ENCODE results near the gene SPSB1.
"Not testable (repeated sequence)": the region's sequence is repeated elsewhere in the genome, so short reads cannot be mapped to it uniquely, and the experiment has no call there.

Gene SPSB1

DNA sequence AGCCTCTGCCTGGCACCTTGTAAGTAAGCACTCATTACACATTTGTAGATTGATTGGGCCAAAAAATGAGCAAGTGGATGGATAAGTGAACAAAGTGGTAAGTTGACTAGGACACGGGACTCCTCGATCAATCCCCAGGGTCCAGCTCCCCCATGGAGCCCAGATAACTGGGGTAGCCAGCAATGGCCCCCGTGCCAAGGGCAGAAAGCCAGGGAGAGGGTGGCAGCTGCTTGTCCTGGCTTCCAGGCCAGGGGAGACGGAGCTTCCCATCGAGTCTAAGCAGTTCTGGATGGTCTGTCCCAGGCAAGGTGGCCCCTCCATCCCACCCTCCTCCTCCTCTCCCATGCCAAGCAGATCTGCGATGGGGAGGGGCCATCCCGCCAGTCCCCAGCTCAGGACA is 91.4 kb downstream of the SPSB1 start:
- no peaks in the 10 kb centered on the region for H3K9me3 ChIP-seq (ENCODE audit: control insufficient read depth, insufficient read depth, low read depth, low read length)
- no peaks in the 10 kb centered on the region for H3K36me3 ChIP-seq (ENCODE audit: control insufficient read depth in 2 of 2, insufficient read depth in 1 of 2, low read length in 2 of 2)
- ChIA-PET CTCF (interaction anchor here (1.1 kb wide), 1 partner anchor 95 kb away, joined by 4 read pairs; no protein-coding TSS in a partner anchor), POLR2A (no interaction called here)
- no peak overlapping the region for H3K27ac ChIP-seq (ENCODE audit: extremely low read depth, low read depth, low read length)
- no peak overlapping the region for H3K4me3 ChIP-seq (ENCODE audit: low read depth, low read length)
- H3K4me1 ChIP-seq (ENCODE audit: control insufficient read depth, insufficient read depth, low read length), result no peaks in the 10 kb centered on the region
- TF ChIP-seq ZNF354C (tag by site-specific recombination; IDR thresholded peaks at IDR 0.05; ENCODE audit: borderline replicate concordance, low read depth), result no peak
- TF ChIP-seq ZNF837 (tag by site-specific recombination; IDR thresholded peaks at IDR 0.05), result no peak
- no peak for TF ChIP-seq ZBTB21 (tag by site-specific recombination; IDR thresholded peaks at IDR 0.05)
- TF ChIP-seq ZNF112 (tag by site-specific recombination; IDR thresholded peaks at IDR 0.05), result no peak
- TF ChIP-seq ZNF423 (tag by site-specific recombination; IDR thresholded peaks at IDR 0.05), result no peak

GRCh38 chr1:9384751-9385245 is 92.1 kb downstream of the SPSB1 start:
- Histone ChIP-seq H3K9me3 (ENCODE audit: control insufficient read depth, insufficient read depth, low read depth, low read length) (no peaks in the 10 kb centered on the region), H3K36me3 (ENCODE audit: control insufficient read depth in 2 of 2, insufficient read depth in 1 of 2, low read length in 2 of 2) (no peaks in the 10 kb centered on the region), H3K4me3 (ENCODE audit: low read depth, low read length) (no peak overlapping the region), H3K4me1 (ENCODE audit: control insufficient read depth, insufficient read depth, low read length) (no peaks in the 10 kb centered on the region), H3K27ac (ENCODE audit: extremely low read depth, low read depth, low read length) (no peak overlapping the region)
- TF ChIP-seq ZNF654 (tag by site-specific recombination; IDR thresholded peaks at IDR 0.05; ENCODE audit: low read depth) (no peak), HIC1 (tag by site-specific recombination; IDR thresholded peaks at IDR 0.05) (0 out of 2 replicates have a peak, but pooled peaks have one; percentile 31), ZNF341 (tag by site-specific recombination; IDR thresholded peaks at IDR 0.05; ENCODE audit: low read depth) (peak; percentile 84)
- ChIA-PET CTCF (interaction anchor here (1.1 kb wide), 2 partner anchors 10 to 95 kb away, joined by 3 to 4 read pairs; no protein-coding TSS in a partner anchor), POLR2A (no interaction called here)

DNA sequence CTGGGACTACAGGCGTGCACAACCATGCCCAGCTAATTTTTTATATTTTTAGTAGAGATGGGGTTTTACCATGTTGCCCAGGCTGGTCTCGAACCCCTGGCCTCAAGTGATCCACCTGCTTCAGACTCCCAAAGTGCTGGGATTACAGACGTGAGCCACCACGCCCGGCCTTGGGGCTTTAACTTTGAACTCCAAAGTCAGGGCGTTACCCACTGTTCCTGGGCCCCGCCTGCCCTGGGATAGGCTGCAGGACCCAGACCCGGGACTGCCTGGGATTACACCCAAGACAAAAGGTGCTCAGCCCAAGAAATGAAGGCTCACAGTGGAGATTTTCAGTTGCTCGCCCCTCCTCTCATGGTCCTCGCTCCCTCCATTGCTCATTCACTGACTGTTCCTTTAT is 92.7 kb downstream of the SPSB1 start:
- TF ChIP-seq KLF1 (tag by site-specific recombination; IDR thresholded peaks at IDR 0.05), result peak; percentile 97
- POLR2A ChIA-PET; H3K27ac ChIP-seq (ENCODE audit: extremely low read depth, low read depth, low read length); H3K36me3 ChIP-seq (ENCODE audit: control insufficient read depth in 2 of 2, insufficient read depth in 1 of 2, low read length in 2 of 2); H3K4me1 ChIP-seq (ENCODE audit: control insufficient read depth, insufficient read depth, low read length); H3K4me3 ChIP-seq (ENCODE audit: low read depth, low read length); H3K9me3 ChIP-seq (ENCODE audit: control insufficient read depth, insufficient read depth, low read depth, low read length): not testable (repeated sequence)
- CTCF ChIA-PET, result interaction anchor here (0.5 to 1.1 kb wide), 2 partner anchors 11 to 447 kb away, joined by 3 read pairs; no protein-coding TSS in a partner anchor

GRCh38 chr1:9385801-9386573 is 93.3 kb downstream of the SPSB1 start:
- H3K4me1 ChIP-seq (ENCODE audit: control insufficient read depth, insufficient read depth, low read length), result no peaks in the 10 kb centered on the region
- no peaks in the 10 kb centered on the region for H3K36me3 ChIP-seq (ENCODE audit: control insufficient read depth in 2 of 2, insufficient read depth in 1 of 2, low read length in 2 of 2)
- TF ChIP-seq, protein P1, sequence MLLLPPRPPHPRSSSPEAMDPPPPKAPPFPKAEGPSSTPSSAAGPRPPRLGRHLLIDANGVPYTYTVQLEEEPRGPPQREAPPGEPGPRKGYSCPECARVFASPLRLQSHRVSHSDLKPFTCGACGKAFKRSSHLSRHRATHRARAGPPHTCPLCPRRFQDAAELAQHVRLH (tag by site-specific recombination; IDR thresholded peaks at IDR 0.05), result no peak
- TF ChIP-seq ZNF341 (tag by site-specific recombination; IDR thresholded peaks at IDR 0.05; ENCODE audit: low read depth), result no peak
- TF ChIP-seq, protein P2, sequence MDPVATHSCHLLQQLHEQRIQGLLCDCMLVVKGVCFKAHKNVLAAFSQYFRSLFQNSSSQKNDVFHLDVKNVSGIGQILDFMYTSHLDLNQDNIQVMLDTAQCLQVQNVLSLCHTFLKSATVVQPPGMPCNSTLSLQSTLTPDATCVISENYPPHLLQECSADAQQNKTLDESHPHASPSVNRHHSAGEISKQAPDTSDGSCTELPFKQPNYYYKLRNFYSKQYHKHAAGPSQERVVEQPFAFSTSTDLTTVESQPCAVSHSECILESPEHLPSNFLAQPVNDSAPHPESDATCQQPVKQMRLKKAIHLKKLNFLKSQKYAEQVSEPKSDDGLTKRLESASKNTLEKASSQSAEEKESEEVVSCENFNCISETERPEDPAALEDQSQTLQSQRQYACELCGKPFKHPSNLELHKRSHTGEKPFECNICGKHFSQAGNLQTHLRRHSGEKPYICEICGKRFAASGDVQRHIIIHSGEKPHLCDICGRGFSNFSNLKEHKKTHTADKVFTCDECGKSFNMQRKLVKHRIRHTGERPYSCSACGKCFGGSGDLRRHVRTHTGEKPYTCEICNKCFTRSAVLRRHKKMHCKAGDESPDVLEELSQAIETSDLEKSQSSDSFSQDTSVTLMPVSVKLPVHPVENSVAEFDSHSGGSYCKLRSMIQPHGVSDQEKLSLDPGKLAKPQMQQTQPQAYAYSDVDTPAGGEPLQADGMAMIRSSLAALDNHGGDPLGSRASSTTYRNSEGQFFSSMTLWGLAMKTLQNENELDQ (tag by site-specific recombination; IDR thresholded peaks at IDR 0.05; ENCODE audit: low read depth), result no peak
- TF ChIP-seq ZNF202 (tag by site-specific recombination; IDR thresholded peaks at IDR 0.05; ENCODE audit: borderline replicate concordance), result no peak
- no peak for TF ChIP-seq ZNF549 (tag by site-specific recombination; IDR thresholded peaks at IDR 0.05)
- no peak for TF ChIP-seq ZNF324 (tag by site-specific recombination; IDR thresholded peaks at IDR 0.05)
- TF ChIP-seq, protein P3, sequence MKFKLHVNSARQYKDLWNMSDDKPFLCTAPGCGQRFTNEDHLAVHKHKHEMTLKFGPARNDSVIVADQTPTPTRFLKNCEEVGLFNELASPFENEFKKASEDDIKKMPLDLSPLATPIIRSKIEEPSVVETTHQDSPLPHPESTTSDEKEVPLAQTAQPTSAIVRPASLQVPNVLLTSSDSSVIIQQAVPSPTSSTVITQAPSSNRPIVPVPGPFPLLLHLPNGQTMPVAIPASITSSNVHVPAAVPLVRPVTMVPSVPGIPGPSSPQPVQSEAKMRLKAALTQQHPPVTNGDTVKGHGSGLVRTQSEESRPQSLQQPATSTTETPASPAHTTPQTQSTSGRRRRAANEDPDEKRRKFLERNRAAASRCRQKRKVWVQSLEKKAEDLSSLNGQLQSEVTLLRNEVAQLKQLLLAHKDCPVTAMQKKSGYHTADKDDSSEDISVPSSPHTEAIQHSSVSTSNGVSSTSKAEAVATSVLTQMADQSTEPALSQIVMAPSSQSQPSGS (tag by site-specific recombination; IDR thresholded peaks at IDR 0.05; ENCODE audit: low read depth), result no peak
- no peak for TF ChIP-seq ZNF133 (tag by site-specific recombination; IDR thresholded peaks at IDR 0.05)
- no peak for TF ChIP-seq ZNF132 (tag by site-specific recombination; IDR thresholded peaks at IDR 0.05; ENCODE audit: borderline replicate concordance)
- TF ChIP-seq ZNF426 (tag by site-specific recombination; IDR thresholded peaks at IDR 0.05), result no peak
- no peak for TF ChIP-seq GFI1B (tag by site-specific recombination; IDR thresholded peaks at IDR 0.05)
- ChIA-PET CTCF (interaction anchor here (0.5 kb wide), 1 partner anchor 447 kb away, joined by 3 read pairs; no protein-coding TSS in a partner anchor), POLR2A (no interaction called here)
- no peak overlapping the region for H3K27ac ChIP-seq (ENCODE audit: extremely low read depth, low read depth, low read length)
- no peak overlapping the region for H3K4me3 ChIP-seq (ENCODE audit: low read depth, low read length)
- H3K9me3 ChIP-seq (ENCODE audit: control insufficient read depth, insufficient read depth, low read depth, low read length), result no peaks in the 10 kb centered on the region
